Measurements from ENCODE around the gene CDX1.

The CDX1 gene

GRCh38 chr5:150166650-150167511, at the start of gene CDX1:
Gene CDX1, plus strand, starts transcription at chr5:150166778. Its CDS starts 99 bp downstream, at chr5:150166877.
- no peak for DNase-seq

GRCh38 chr5:150117945-150118560, 48.5 kb upstream of the CDX1 start:
- DNase-seq, result no peak

GRCh38 chr5:150118561-150119229, 47.9 kb upstream of the CDX1 start:
- DNase-seq, result no peak

GRCh38 chr5:150119421-150120061, 47.0 kb upstream of the CDX1 start:
- no peak for DNase-seq

GRCh38 chr5:150120062-150120441, 46.5 kb upstream of the CDX1 start:
- no peak for DNase-seq

GRCh38 chr5:150120617-150121447, 45.7 kb upstream of the CDX1 start:
- DNase-seq, result no peak

GRCh38 chr5:150121448-150122157, 45.0 kb upstream of the CDX1 start:
- no peak for DNase-seq

- DNase-seq, result no peak
Observed at GRCh38 chr5:150122158-150122510, 44.4 kb upstream of the CDX1 start.

- no peak for DNase-seq
Observed at GRCh38 chr5:150122536-150123481, 43.8 kb upstream of the CDX1 start.

- no peak for DNase-seq
Observed at GRCh38 chr5:150123542-150123941, 43.0 kb upstream of the CDX1 start.

GRCh38 chr5:150124111-150124557, 42.4 kb upstream of the CDX1 start:
- DNase-seq, result no peak

- no peak for DNase-seq
Observed at GRCh38 chr5:150124596-150124995, 42.0 kb upstream of the CDX1 start.

GRCh38 chr5:150125334-150125733, 41.2 kb upstream of the CDX1 start:
- no peak for DNase-seq

GRCh38 chr5:150126199-150126920, 40.2 kb upstream of the CDX1 start:
- no peak for DNase-seq

- no peak for DNase-seq
Observed at GRCh38 chr5:150126921-150127265, 39.7 kb upstream of the CDX1 start.

GRCh38 chr5:150129454-150129812, 37.1 kb upstream of the CDX1 start:
- no peak for DNase-seq

- DNase-seq, result no peak
Observed at GRCh38 chr5:150129813-150130492, 36.6 kb upstream of the CDX1 start.

GRCh38 chr5:150130493-150130922, 36.1 kb upstream of the CDX1 start:
- no peak for DNase-seq

GRCh38 chr5:150131461-150131860, 35.1 kb upstream of the CDX1 start:
- no peak for DNase-seq

All from NCI-H187 (cell line).